Measurements from ENCODE around the gene FAM237A. TPM values are rescaled to one million over a fixed set of nuclear protein-coding genes. Genes with fewer than 3 reads are reported as not detected.

FAM237A gene
- total RNA-seq, 2 donors from 2014 or later, result not detected

Other genes starting within 250 kb of the FAM237A start
- 10 to 100 TPM; 16.4 to 29.6 TPM for gene ADAM23, start 199.0 kb upstream of the FAM237A start, total RNA-seq
- gene DYTN, start 75.9 kb downstream of the FAM237A start, total RNA-seq, result under 1 TPM in 1 of 2 donors, not detected in 1; 0.23 TPM
- gene MDH1B, start 122.8 kb downstream of the FAM237A start, total RNA-seq, result not detected
- 10 to 100 TPM; 21.0 to 27.8 TPM for gene FASTKD2, start 123.1 kb downstream of the FAM237A start, total RNA-seq